GM19328 (cell line): ENCODE measurements around the gene B4GALNT1.

ENCODE experiments used
- ATAC-seq: cut with Tn5 transposase; IDR thresholded peaks from one replicate; pipeline ENCODE4 v1.9.1; 2021; ENCODE audit warnings: mild to moderate bottlenecking, moderate library complexity; ENCODE audit not compliant: unreplicated experiment

B4GALNT1 gene

GRCh38 chr12:57609781-57610553 is 23.0 kb downstream of the B4GALNT1 start:
- ATAC-seq: no peak

GRCh38 chr12:57609101-57609780 is 23.8 kb downstream of the B4GALNT1 start:
- no peak for ATAC-seq

GRCh38 chr12:57607958-57608663 is 24.9 kb downstream of the B4GALNT1 start:
- ATAC-seq: no peak

- no peak for ATAC-seq
Measured at GRCh38 chr12:57606821-57607220, 26.2 kb downstream of the B4GALNT1 start.

- no peak for ATAC-seq
Measured at GRCh38 chr12:57606399-57606798, 26.6 kb downstream of the B4GALNT1 start.

GRCh38 chr12:57605811-57606311 is 27.1 kb downstream of the B4GALNT1 start:
- ATAC-seq: no peak

GRCh38 chr12:57604992-57605810 is 27.8 kb downstream of the B4GALNT1 start:
- ATAC-seq: no peak

- no peak for ATAC-seq
Measured at GRCh38 chr12:57604454-57604991, 28.5 kb downstream of the B4GALNT1 start, which contains the start of gene DTX3. Gene DTX3, plus strand, starts transcription at chr12:57604824. Its CDS starts 1,694 bp downstream, at chr12:57606518.

GRCh38 chr12:57603815-57604453 is 29.1 kb downstream of the B4GALNT1 start:
- no peak for ATAC-seq

- ATAC-seq: no peak
Measured at GRCh38 chr12:57603324-57603723, 29.7 kb downstream of the B4GALNT1 start.

GRCh38 chr12:57602544-57602943 is 30.5 kb downstream of the B4GALNT1 start:
- no peak for ATAC-seq

- ATAC-seq: no peak
Measured at GRCh38 chr12:57600395-57600794, 32.6 kb downstream of the B4GALNT1 start.

- no peak for ATAC-seq
Measured at GRCh38 chr12:57593187-57593586, 39.8 kb downstream of the B4GALNT1 start.

GRCh38 chr12:57592551-57593165 is 40.3 kb downstream of the B4GALNT1 start:
- ATAC-seq: no peak

GRCh38 chr12:57591782-57592325 is 41.1 kb downstream of the B4GALNT1 start:
- ATAC-seq: no peak

GRCh38 chr12:57590864-57591781 is 41.9 kb downstream of the B4GALNT1 start, which contains the start of gene PIP4K2C:
Gene PIP4K2C, plus strand, starts transcription at chr12:57591192. Its CDS starts 98 bp downstream, at chr12:57591290.
- ATAC-seq: peak; percentile 91

GRCh38 chr12:57590479-57590863 is 42.5 kb downstream of the B4GALNT1 start:
- ATAC-seq: no peak
